GM12801 (cell line): Measurements from ENCODE around the gene PCBP3.

ENCODE experiments used
- TF ChIP-seq, protein P1 (sequence below): IDR thresholded peaks from one replicate; pipeline ENCODE4 v1.5.1; 2011; ENCODE audit warnings: control low read depth; ENCODE audit not compliant: insufficient read length; ENCODE audit errors: extremely low read depth

Gene PCBP3

GRCh38 chr21:45618846-45619485 is 24.6 kb upstream of the PCBP3 start:
- TF ChIP-seq, protein P1, sequence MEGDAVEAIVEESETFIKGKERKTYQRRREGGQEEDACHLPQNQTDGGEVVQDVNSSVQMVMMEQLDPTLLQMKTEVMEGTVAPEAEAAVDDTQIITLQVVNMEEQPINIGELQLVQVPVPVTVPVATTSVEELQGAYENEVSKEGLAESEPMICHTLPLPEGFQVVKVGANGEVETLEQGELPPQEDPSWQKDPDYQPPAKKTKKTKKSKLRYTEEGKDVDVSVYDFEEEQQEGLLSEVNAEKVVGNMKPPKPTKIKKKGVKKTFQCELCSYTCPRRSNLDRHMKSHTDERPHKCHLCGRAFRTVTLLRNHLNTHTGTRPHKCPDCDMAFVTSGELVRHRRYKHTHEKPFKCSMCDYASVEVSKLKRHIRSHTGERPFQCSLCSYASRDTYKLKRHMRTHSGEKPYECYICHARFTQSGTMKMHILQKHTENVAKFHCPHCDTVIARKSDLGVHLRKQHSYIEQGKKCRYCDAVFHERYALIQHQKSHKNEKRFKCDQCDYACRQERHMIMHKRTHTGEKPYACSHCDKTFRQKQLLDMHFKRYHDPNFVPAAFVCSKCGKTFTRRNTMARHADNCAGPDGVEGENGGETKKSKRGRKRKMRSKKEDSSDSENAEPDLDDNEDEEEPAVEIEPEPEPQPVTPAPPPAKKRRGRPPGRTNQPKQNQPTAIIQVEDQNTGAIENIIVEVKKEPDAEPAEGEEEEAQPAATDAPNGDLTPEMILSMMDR: no peak

GRCh38 chr21:45620201-45620923 is 23.2 kb upstream of the PCBP3 start:
- TF ChIP-seq, protein P1: no peak

DNA sequence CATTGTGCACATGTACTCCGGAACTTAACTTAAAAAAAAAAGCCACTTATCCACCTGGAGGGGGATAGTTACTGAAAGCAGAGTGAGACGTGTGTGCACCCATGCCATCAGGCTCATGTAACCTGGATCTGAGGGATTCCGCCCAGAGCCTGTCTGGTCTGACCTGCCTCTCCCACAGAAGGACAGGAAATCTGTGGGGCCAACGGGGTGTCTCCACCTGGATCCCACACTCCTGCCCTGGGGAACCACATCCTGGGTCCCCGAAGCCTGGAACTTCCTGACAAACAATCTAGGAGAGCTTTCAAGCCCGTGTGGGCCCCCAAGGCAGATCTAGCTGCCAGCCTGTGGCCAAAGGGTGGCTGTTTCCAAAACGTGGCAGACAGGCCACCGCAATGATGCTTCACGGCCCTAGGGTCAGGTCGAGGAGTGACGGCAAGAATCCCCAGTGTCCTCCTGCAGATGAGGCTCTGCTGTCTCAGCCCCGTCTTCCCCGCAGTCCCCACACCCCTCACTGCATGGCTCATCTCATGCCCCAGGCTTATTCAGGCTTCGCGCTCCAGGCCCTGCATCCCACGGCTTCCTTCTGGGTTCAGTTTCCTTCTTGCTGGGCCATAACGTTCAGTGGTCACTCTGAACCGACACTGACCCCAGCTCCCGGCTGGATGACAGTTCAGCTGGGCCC is 21.0 kb upstream of the PCBP3 start:
- TF ChIP-seq, protein P1: no peak

- TF ChIP-seq, protein P1: no peak
Observed at GRCh38 chr21:45623436-45623835, 20.1 kb upstream of the PCBP3 start.

DNA sequence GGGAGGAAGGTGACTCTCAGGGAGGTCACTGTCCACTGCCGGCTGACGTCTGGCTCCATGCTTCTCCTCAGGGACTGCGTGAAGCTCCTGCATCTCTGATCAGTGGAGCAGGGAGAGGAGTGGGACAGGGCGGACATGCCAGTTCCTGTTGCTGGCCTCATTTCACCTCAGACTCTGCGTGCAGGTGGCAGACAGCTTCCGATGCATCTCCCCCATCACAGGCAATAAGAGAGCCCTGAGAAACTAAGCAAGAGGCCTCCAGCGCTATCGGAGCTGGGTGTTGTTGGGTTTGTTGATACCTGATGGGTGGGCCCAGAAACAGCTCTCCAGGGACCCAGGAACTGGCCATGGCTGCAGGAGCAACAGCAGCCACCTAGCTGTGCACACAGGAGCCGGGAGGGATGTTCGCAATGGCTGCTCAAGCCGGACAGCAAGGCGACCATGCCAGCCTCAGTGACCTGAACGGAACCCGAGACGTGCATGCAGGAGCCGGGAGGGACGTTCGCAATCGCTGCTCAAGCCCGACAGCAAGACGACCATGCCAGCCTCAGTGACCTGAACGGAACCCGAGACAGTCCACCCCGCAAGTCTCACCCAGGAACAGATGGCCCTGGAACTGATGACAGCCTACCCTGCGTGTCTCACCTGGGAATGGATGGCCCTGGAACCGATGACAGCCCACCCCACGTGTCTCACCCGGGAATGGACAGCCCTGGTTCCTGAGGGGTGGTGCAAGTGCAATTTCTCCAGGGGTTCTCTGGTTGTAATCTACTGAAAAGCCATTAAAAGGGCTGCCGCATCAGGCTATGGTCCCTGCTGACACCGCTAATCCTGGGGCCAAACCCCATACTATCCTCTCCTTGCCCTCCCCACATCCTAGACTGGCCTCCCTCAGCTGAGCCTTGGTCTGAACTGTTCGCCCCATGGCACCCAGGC is 14.2 kb upstream of the PCBP3 start:
- TF ChIP-seq, protein P1: no peak

- TF ChIP-seq, protein P1: no peak
Observed at GRCh38 chr21:45630066-45630694, 13.3 kb upstream of the PCBP3 start.
